ENCODE data around the gene RAB36. TPM values are rescaled to one million over a fixed set of nuclear protein-coding genes. Genes with fewer than 3 reads are reported as not detected.

Gene RAB36
- polyA plus RNA-seq, 1 donor from 2014 or later, result 3.2 TPM

DNA sequence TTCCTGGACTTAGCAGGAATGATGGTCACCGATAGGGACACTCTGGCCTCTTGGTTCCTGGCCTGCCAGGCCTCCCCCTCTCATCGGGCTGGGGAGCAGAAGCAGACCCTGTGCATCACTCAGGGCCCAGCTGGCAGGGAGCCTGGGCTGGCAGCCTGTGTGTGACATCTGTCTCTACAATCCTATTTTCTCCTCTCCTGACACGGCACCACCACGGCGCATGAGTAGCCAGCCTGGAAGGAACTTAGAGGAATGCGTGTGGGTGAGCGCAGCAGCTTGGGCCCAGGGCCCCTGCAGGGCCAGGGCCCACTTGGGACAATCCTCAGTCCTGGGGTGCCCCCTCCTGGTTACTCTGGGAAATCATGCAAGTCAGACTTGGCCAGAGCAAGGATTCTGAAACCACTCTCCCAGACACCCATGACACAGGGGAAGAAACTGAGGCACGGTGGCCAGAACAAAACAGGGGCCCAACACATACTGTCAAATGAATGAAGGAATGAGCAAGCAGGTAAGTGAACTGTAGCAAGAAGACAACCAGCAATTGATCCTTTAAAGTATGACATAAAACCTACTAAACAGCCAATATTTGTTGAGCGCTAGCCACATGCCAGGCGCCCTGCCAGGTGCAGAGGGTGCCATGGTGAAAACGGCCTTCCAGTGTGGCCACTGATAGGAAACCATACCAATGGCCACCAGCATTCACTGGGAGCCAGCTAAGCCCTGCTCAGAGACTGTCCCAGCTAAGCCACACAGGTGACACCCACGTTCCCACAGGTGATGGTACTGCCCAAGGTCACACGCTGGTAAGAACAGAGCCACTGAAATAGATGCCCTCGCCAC is 16.8 kb upstream of the RAB36 start:
- no peaks in the 10 kb centered on the region for H3K9me3 ChIP-seq (ENCODE audit: low read length)
- no peak overlapping the region for H3K4me3 ChIP-seq (ENCODE audit: low read length)
- no peak overlapping the region for H3K27ac ChIP-seq (ENCODE audit: low read length)
- no peaks in the 10 kb centered on the region for H3K36me3 ChIP-seq (ENCODE audit: insufficient read depth, low read length)
- no peak for TF ChIP-seq TAF1 (IDR thresholded peaks at IDR 0.05; ENCODE audit: low read depth)
- peak; percentile 88 for TF ChIP-seq RAD21 (conservative IDR thresholded peaks at IDR 0.05)
- TF ChIP-seq, protein P1, sequence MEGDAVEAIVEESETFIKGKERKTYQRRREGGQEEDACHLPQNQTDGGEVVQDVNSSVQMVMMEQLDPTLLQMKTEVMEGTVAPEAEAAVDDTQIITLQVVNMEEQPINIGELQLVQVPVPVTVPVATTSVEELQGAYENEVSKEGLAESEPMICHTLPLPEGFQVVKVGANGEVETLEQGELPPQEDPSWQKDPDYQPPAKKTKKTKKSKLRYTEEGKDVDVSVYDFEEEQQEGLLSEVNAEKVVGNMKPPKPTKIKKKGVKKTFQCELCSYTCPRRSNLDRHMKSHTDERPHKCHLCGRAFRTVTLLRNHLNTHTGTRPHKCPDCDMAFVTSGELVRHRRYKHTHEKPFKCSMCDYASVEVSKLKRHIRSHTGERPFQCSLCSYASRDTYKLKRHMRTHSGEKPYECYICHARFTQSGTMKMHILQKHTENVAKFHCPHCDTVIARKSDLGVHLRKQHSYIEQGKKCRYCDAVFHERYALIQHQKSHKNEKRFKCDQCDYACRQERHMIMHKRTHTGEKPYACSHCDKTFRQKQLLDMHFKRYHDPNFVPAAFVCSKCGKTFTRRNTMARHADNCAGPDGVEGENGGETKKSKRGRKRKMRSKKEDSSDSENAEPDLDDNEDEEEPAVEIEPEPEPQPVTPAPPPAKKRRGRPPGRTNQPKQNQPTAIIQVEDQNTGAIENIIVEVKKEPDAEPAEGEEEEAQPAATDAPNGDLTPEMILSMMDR (IDR thresholded peaks at IDR 0.05; ENCODE audit: poor library complexity, severe bottlenecking), result peak; percentile 84
- no peak for TF ChIP-seq EP300 (conservative IDR thresholded peaks at IDR 0.05; ENCODE audit: poor library complexity, severe bottlenecking)
- TF ChIP-seq SMC3 (conservative IDR thresholded peaks at IDR 0.05; ENCODE audit: poor library complexity), result peak; percentile 83
- H3F3A ChIP-seq (ENCODE audit: insufficient read depth, low read length, poor library complexity, severe bottlenecking), result no peaks in the 10 kb centered on the region
- no peaks in the 10 kb centered on the region for H3K9me2 ChIP-seq (ENCODE audit: insufficient read depth, low read length)
- no peak overlapping the region for H3K4me2 ChIP-seq (ENCODE audit: low read length)
- no peaks in the 10 kb centered on the region for H3K79me2 ChIP-seq (replicated peaks; ENCODE audit: insufficient read depth, low read length)
- H4K20me1 ChIP-seq (ENCODE audit: insufficient read depth), result no peaks in the 10 kb centered on the region
- no peak overlapping the region for H2AFZ ChIP-seq (ENCODE audit: low read depth, low read length)
- H3K27me3 ChIP-seq (ENCODE audit: insufficient read depth, low read depth, low read length), result no peaks in the 10 kb centered on the region
- peak overlapping the region; percentile 12 for H3K9ac ChIP-seq (ENCODE audit: low read length)

DNA sequence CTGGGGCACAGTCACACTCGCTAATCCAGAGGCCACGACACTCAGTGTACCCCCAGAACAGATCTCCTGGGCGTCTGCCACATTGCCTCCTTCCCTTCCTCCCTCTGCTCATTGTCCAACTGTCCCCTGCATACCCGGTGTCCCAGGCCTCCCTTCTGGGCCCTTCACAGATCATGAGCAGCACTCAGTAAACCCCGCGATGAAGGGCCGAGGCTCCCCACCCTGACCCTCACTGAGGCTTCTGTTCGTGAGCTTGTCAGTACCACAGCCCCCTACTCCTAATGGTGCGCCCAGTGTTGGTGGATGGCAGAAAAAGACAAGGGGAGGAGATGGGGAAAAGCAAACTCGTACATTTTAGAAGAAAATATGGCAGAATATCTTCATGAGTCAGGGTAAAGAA is 16.1 kb upstream of the RAB36 start:
- no peaks in the 10 kb centered on the region for H4K20me1 ChIP-seq (ENCODE audit: insufficient read depth)
- H2AFZ ChIP-seq (ENCODE audit: low read depth, low read length), result no peak overlapping the region
- TF ChIP-seq EZH2 (IDR thresholded peaks at IDR 0.05; ENCODE audit: borderline replicate concordance, insufficient read depth, low read length, poor library complexity, severe bottlenecking), result no peak
- TF ChIP-seq, protein P1 (IDR thresholded peaks at IDR 0.05; ENCODE audit: poor library complexity, severe bottlenecking), result no peak
- TF ChIP-seq TAF1 (IDR thresholded peaks at IDR 0.05; ENCODE audit: low read depth), result no peak
- no peak for TF ChIP-seq EP300 (conservative IDR thresholded peaks at IDR 0.05; ENCODE audit: poor library complexity, severe bottlenecking)
- TF ChIP-seq POLR2AphosphoS5 (IDR thresholded peaks at IDR 0.05), result no peak
- TF ChIP-seq RAD21 (conservative IDR thresholded peaks at IDR 0.05), result no peak
- no peaks in the 10 kb centered on the region for H3K9me3 ChIP-seq (ENCODE audit: low read length)
- H3K4me3 ChIP-seq (ENCODE audit: low read length), result no peak overlapping the region
- H3K36me3 ChIP-seq (ENCODE audit: insufficient read depth, low read length), result no peaks in the 10 kb centered on the region
- H3K4me2 ChIP-seq (ENCODE audit: low read length), result no peak overlapping the region
- no peaks in the 10 kb centered on the region for H3F3A ChIP-seq (ENCODE audit: insufficient read depth, low read length, poor library complexity, severe bottlenecking)
- no peaks in the 10 kb centered on the region for H3K79me2 ChIP-seq (replicated peaks; ENCODE audit: insufficient read depth, low read length)
- no peak overlapping the region for H3K9ac ChIP-seq (ENCODE audit: low read length)
- H3K27ac ChIP-seq (ENCODE audit: low read length), result no peak overlapping the region
- no peaks in the 10 kb centered on the region for H3K27me3 ChIP-seq (ENCODE audit: insufficient read depth, low read depth, low read length)
- no peaks in the 10 kb centered on the region for H3K9me2 ChIP-seq (ENCODE audit: insufficient read depth, low read length)

DNA sequence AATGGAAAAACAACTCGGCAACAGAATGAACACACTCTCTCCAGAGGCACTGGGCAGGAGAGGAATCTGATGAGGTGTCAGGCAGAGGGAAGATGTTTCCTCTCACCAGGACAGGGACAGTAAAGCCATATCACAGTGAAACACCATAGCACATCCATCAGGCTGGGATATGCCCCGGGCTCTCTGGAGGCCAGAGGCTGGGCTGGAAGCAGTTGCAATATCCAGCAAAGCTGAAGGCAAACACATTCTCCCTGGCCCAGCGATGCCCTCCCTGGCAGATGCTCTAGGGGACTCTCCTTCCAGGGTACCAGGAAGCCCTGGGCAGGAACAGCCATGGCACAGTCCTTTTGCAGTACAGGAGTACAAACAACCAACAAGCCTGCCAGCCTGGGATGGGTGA is 14.6 kb upstream of the RAB36 start:
- peak overlapping the region; percentile 31 for H3K27ac ChIP-seq (ENCODE audit: low read length)
- H3K79me2 ChIP-seq (replicated peaks; ENCODE audit: insufficient read depth, low read length), result no peaks in the 10 kb centered on the region
- H4K20me1 ChIP-seq (ENCODE audit: insufficient read depth), result no peaks in the 10 kb centered on the region
- H3K9me2 ChIP-seq (ENCODE audit: insufficient read depth, low read length), result no peaks in the 10 kb centered on the region
- H3K36me3 ChIP-seq (ENCODE audit: insufficient read depth, low read length), result no peaks in the 10 kb centered on the region
- H3K9me3 ChIP-seq (ENCODE audit: low read length), result no peaks in the 10 kb centered on the region
- H3K4me2 ChIP-seq (ENCODE audit: low read length), result no peak overlapping the region
- TF ChIP-seq POLR2AphosphoS5 (IDR thresholded peaks at IDR 0.05) (no peak), MXI1 (conservative IDR thresholded peaks at IDR 0.05; ENCODE audit: poor library complexity, severe bottlenecking) (no peak), TAF1 (IDR thresholded peaks at IDR 0.05; ENCODE audit: low read depth) (no peak), SMC3 (conservative IDR thresholded peaks at IDR 0.05; ENCODE audit: poor library complexity) (no peak), EP300 (conservative IDR thresholded peaks at IDR 0.05; ENCODE audit: poor library complexity, severe bottlenecking) (no peak), EZH2 (IDR thresholded peaks at IDR 0.05; ENCODE audit: borderline replicate concordance, insufficient read depth, low read length, poor library complexity, severe bottlenecking) (no peak), RAD21 (conservative IDR thresholded peaks at IDR 0.05) (no peak)
- TF ChIP-seq, protein P2, sequence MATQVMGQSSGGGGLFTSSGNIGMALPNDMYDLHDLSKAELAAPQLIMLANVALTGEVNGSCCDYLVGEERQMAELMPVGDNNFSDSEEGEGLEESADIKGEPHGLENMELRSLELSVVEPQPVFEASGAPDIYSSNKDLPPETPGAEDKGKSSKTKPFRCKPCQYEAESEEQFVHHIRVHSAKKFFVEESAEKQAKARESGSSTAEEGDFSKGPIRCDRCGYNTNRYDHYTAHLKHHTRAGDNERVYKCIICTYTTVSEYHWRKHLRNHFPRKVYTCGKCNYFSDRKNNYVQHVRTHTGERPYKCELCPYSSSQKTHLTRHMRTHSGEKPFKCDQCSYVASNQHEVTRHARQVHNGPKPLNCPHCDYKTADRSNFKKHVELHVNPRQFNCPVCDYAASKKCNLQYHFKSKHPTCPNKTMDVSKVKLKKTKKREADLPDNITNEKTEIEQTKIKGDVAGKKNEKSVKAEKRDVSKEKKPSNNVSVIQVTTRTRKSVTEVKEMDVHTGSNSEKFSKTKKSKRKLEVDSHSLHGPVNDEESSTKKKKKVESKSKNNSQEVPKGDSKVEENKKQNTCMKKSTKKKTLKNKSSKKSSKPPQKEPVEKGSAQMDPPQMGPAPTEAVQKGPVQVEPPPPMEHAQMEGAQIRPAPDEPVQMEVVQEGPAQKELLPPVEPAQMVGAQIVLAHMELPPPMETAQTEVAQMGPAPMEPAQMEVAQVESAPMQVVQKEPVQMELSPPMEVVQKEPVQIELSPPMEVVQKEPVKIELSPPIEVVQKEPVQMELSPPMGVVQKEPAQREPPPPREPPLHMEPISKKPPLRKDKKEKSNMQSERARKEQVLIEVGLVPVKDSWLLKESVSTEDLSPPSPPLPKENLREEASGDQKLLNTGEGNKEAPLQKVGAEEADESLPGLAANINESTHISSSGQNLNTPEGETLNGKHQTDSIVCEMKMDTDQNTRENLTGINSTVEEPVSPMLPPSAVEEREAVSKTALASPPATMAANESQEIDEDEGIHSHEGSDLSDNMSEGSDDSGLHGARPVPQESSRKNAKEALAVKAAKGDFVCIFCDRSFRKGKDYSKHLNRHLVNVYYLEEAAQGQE (IDR thresholded peaks at IDR 0.05; ENCODE audit: borderline replicate concordance), result no peak
- TF ChIP-seq, protein P1 (IDR thresholded peaks at IDR 0.05; ENCODE audit: poor library complexity, severe bottlenecking), result no peak
- no peaks in the 10 kb centered on the region for H3K27me3 ChIP-seq (ENCODE audit: insufficient read depth, low read depth, low read length)
- H3F3A ChIP-seq (ENCODE audit: insufficient read depth, low read length, poor library complexity, severe bottlenecking), result no peaks in the 10 kb centered on the region
- H3K9ac ChIP-seq (ENCODE audit: low read length), result peak overlapping the region; percentile 26
- no peak overlapping the region for H3K4me3 ChIP-seq (ENCODE audit: low read length)
- no peak overlapping the region for H2AFZ ChIP-seq (ENCODE audit: low read depth, low read length)

Measured in neural cell (in vitro differentiated cells).